ENCODE results near the gene CDH26. TPM values are rescaled to one million over a fixed set of nuclear protein-coding genes. Genes with fewer than 3 reads are reported as not detected.

Gene CDH26
- total RNA-seq, 1 experiment from 2014 or later = 1.0 TPM

DNA sequence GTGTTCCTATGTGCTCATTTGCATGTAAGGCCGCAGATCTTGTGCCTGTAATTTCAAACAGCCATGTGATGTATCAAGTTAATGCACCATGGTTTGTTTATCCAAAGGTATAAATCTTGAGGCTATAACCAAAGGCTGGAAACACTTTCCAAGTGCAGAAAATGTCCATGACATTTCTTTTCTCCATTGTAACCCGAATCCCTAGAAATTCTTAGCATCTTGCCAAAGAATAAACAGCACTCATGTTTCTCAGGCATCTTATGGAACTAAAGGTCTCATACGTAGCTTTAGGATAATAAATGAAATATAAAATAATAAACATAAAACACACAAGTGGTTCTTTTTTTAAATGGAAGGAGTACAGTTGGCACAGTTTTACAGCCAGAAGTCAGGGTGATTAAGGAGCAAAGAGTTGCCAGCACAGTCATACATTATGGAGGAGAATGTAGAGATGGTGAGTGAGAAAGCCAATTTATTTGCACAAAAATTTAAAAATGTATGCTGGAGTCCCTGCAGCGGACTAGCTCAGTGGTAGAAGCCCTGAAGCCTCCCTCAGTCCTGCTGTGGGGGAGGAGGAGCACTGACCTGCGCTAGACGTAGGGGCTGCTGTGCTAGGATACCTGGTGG, 18.0 kb downstream of the CDH26 start:
- Mint-ChIP-seq H3K4me1 (no peaks in the 10 kb centered on the region), H3K27me3 (ENCODE audit: low read depth) (peaks cover 15% of the 10 kb centered on the region), H3K9me3 (peaks cover 7% of the 10 kb centered on the region; the same call in 1 of the 2 replicates), H3K27ac (no peak overlapping the region), H3K36me3 (no peaks in the 10 kb centered on the region), H3K4me3 (no peak overlapping the region)
- no peak for DNase-seq (ENCODE audit: low spot score)
- ChIA-PET CTCF (interaction anchor here (0.6 kb wide), 1 partner anchor 34 kb away, joined by 3 read pairs; no protein-coding TSS in a partner anchor), POLR2A (interaction anchor here (0.5 kb wide), 1 partner anchor 783 kb away, joined by 4 read pairs; no protein-coding TSS in a partner anchor)
- TF ChIP-seq SP1 (CRISPR knock-in tag; conservative IDR thresholded peaks at IDR 0.05) (no peak), NFE2L1 (CRISPR knock-in tag; IDR thresholded peaks at IDR 0.05) (no peak)
- ATAC-seq = no peak

DNA sequence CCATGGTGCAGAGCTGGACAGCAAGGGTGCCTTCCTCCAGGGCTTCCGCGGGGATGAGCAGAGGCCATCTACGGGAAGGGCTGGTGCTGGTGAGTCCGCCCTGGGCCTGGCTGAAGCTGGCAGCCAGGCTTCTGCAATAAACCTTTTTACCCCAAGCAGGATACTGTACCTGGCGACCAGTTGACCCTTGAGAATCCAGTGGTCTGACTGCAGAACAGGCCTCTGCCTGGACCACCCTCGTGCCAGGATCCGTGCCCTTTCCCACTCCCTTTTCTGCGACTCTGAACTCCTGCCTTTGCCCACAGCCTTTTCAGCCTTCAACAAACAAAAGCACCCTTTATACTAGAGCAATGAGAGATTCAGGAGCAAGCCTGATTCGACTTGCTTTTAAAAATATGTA, 18.9 kb downstream of the CDH26 start:
- H3K4me1 Mint-ChIP-seq = no peaks in the 10 kb centered on the region
- H3K27me3 Mint-ChIP-seq (ENCODE audit: low read depth) = peaks cover 11% of the 10 kb centered on the region
- ATAC-seq = no peak
- ChIA-PET CTCF (no interaction called here), POLR2A (no interaction called here)
- H3K27ac Mint-ChIP-seq = no peak overlapping the region
- H3K4me3 Mint-ChIP-seq = no peak overlapping the region
- peaks cover 7% of the 10 kb centered on the region; the same call in 1 of the 2 replicates for H3K9me3 Mint-ChIP-seq
- DNase-seq (ENCODE audit: low spot score) = no peak
- TF ChIP-seq PRRX2 (CRISPR knock-in tag; IDR thresholded peaks at IDR 0.05) (no peak), ZNF317 (CRISPR knock-in tag; IDR thresholded peaks at IDR 0.05; ENCODE audit: borderline replicate concordance, low read depth) (no peak), NFYB (CRISPR knock-in tag; conservative IDR thresholded peaks at IDR 0.05; ENCODE audit: low read depth) (no peak), CREB1 (CRISPR knock-in tag; IDR thresholded peaks at IDR 0.05) (no peak), ATF6 (CRISPR knock-in tag; IDR thresholded peaks at IDR 0.05) (no peak), NFATC4 (CRISPR knock-in tag; IDR thresholded peaks at IDR 0.05) (no peak), ZNF263 (CRISPR knock-in tag; IDR thresholded peaks at IDR 0.05; ENCODE audit: low read depth) (no peak), E2F4 (CRISPR knock-in tag; IDR thresholded peaks at IDR 0.05; ENCODE audit: borderline replicate concordance, low read depth) (no peak), ATF3 (CRISPR knock-in tag; conservative IDR thresholded peaks at IDR 0.05) (no peak), RORB (CRISPR knock-in tag; IDR thresholded peaks at IDR 0.05) (no peak), ESRRA (CRISPR knock-in tag; IDR thresholded peaks at IDR 0.05; ENCODE audit: borderline replicate concordance) (no peak)
- TF ChIP-seq, protein P1, sequence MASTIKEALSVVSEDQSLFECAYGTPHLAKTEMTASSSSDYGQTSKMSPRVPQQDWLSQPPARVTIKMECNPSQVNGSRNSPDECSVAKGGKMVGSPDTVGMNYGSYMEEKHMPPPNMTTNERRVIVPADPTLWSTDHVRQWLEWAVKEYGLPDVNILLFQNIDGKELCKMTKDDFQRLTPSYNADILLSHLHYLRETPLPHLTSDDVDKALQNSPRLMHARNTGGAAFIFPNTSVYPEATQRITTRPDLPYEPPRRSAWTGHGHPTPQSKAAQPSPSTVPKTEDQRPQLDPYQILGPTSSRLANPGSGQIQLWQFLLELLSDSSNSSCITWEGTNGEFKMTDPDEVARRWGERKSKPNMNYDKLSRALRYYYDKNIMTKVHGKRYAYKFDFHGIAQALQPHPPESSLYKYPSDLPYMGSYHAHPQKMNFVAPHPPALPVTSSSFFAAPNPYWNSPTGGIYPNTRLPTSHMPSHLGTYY (CRISPR knock-in tag; IDR thresholded peaks at IDR 0.05) = no peak
- TF ChIP-seq, protein P2, sequence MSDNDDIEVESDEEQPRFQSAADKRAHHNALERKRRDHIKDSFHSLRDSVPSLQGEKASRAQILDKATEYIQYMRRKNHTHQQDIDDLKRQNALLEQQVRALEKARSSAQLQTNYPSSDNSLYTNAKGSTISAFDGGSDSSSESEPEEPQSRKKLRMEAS (CRISPR knock-in tag; IDR thresholded peaks at IDR 0.05) = no peak
- TF ChIP-seq, protein P3, sequence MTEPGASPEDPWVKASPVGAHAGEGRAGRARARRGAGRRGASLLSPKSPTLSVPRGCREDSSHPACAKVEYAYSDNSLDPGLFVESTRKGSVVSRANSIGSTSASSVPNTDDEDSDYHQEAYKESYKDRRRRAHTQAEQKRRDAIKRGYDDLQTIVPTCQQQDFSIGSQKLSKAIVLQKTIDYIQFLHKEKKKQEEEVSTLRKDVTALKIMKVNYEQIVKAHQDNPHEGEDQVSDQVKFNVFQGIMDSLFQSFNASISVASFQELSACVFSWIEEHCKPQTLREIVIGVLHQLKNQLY (CRISPR knock-in tag; IDR thresholded peaks at IDR 0.05) = no peak
- TF ChIP-seq, protein P4, sequence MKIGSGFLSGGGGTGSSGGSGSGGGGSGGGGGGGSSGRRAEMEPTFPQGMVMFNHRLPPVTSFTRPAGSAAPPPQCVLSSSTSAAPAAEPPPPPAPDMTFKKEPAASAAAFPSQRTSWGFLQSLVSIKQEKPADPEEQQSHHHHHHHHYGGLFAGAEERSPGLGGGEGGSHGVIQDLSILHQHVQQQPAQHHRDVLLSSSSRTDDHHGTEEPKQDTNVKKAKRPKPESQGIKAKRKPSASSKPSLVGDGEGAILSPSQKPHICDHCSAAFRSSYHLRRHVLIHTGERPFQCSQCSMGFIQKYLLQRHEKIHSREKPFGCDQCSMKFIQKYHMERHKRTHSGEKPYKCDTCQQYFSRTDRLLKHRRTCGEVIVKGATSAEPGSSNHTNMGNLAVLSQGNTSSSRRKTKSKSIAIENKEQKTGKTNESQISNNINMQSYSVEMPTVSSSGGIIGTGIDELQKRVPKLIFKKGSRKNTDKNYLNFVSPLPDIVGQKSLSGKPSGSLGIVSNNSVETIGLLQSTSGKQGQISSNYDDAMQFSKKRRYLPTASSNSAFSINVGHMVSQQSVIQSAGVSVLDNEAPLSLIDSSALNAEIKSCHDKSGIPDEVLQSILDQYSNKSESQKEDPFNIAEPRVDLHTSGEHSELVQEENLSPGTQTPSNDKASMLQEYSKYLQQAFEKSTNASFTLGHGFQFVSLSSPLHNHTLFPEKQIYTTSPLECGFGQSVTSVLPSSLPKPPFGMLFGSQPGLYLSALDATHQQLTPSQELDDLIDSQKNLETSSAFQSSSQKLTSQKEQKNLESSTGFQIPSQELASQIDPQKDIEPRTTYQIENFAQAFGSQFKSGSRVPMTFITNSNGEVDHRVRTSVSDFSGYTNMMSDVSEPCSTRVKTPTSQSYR (CRISPR knock-in tag; IDR thresholded peaks at IDR 0.05) = no peak
- H3K36me3 Mint-ChIP-seq = no peaks in the 10 kb centered on the region

Data from WTC11 (cell line).